Measurements from ENCODE around the gene SLC35B2. TPM values are rescaled to one million over a fixed set of nuclear protein-coding genes. Genes with fewer than 3 reads are reported as not detected.
A peak's percentile ranks its signal among the peaks of the same experiment; 100 is the strongest.

Gene SLC35B2
- total and polyA plus RNA-seq, 10 of the 15 experiments (the other 5 are each of a cell fraction or from before 2014, with no cell fraction given) = 11.3 to 45.4 (median 33.8) TPM

GRCh38 chr6:44237813-44238433, 19.4 kb downstream of the SLC35B2 start (continued):
- TF ChIP-seq POU2F2 (IDR thresholded peaks at IDR 0.05; ENCODE audit: borderline replicate concordance, low read depth, low read length) (no peak; the same call in 2 of the 3 replicates), RB1 (IDR thresholded peaks at IDR 0.05; ENCODE audit: borderline replicate concordance) (peak; percentile 92; the same call in 1 of the 2 replicates), HDGF (IDR thresholded peaks at IDR 0.05) (no peak), ZNF592 (IDR thresholded peaks at IDR 0.05) (peak; percentile 69; the same call in 1 of the 2 replicates), EZH2 (IDR thresholded peaks at IDR 0.05; ENCODE audit: borderline replicate concordance, control insufficient read depth, low read depth, low read length) (no peak), BCL11A (IDR thresholded peaks at IDR 0.05; ENCODE audit: low read depth, low read length) (no peak; the same call in 1 of the 2 replicates), RCOR1 (conservative IDR thresholded peaks at IDR 0.05; ENCODE audit: low read depth, low read length) (no peak), ZNF622 (IDR thresholded peaks at IDR 0.05) (no peak), HDAC2 (IDR thresholded peaks at IDR 0.05) (no peak), ZNF687 (IDR thresholded peaks at IDR 0.05) (peak; percentile 44; the same call in 1 of the 2 replicates), TCF3 (IDR thresholded peaks at IDR 0.05; ENCODE audit: borderline replicate concordance, insufficient read depth, low read depth, low read length) (peak; percentile 70; the same call in 1 of the 2 replicates), ZSCAN29 (IDR thresholded peaks at IDR 0.05) (no peak), NKRF (conservative IDR thresholded peaks at IDR 0.05) (peak; percentile 64; the same call in 1 of the 2 replicates), CUX1 (IDR thresholded peaks at IDR 0.05; ENCODE audit: insufficient replicate concordance, low read depth, low read length) (no peak)

All from GM12878 (cell line).